Measurements from ENCODE around the gene TMEM154.

DNA sequence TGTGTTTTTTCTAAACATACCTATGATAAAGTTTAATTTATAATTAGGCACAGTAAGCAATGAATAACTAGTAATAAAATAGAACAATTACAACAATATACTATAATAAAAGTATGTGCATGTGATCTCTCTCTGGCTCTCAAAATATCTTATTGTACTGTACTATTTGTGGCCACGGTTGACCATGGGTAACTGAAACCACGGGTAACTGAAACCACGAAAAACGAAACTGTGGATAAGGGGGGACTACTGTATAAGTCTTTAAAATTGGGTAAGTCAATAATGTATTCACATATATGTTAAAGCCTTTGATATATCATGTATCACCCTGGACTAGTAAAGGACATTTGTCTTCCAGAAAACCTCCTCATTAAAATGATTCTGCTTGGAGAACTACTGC is 20.0 kb downstream of the TMEM154 start:
- TF ChIP-seq POLR2A (IDR thresholded peaks at IDR 0.05) (no peak), CTCF (IDR thresholded peaks at IDR 0.05) (no peak), POLR2AphosphoS5 (IDR thresholded peaks at IDR 0.05) (no peak), EP300 (IDR thresholded peaks at IDR 0.05) (no peak)
